Brain microvascular endothelial cell (primary cell): ENCODE data around the gene CHIT1.

ENCODE experiments used
- DNase-seq: peaks from one replicate; pipeline ENCODE4 v3.0.0-alpha.2; 2020
- H3K27ac ChIP-seq: fragments of 250-450 bp; sonication (Bioruptor Pico); 2 replicates; pipeline ENCODE4 v1.5.1; 2020; ENCODE audit warnings: mild to moderate bottlenecking, moderate library complexity
- H3K27me3 ChIP-seq: fragments of 250-450 bp; sonication (Bioruptor Pico); replicated peaks from 2 replicates; pipeline ENCODE4 v1.5.1; 2020; ENCODE audit warnings: mild to moderate bottlenecking
- H3K36me3 ChIP-seq: fragments of 250-450 bp; sonication (Bioruptor Pico); replicated peaks from 2 replicates; pipeline ENCODE4 v1.5.1; 2020; ENCODE audit warnings: mild to moderate bottlenecking
- H3K4me3 ChIP-seq: 2 replicates; pipeline ENCODE4 v1.5.1; 2011; ENCODE audit warnings: low read depth, mild to moderate bottlenecking, control low read depth, low read length, moderate library complexity
- in situ Hi-C: cut with HindIII; loops from 2 replicates; pipeline ENCODE4 v1.10.0; 2017; ENCODE audit warnings: low sequenced_read_pairs, low pct_ligation_motif_present
- TF ChIP-seq, protein P1 (sequence below): IDR thresholded peaks from 2 replicates; pipeline ENCODE4 v1.5.1; 2011; ENCODE audit warnings: low read depth, mild to moderate bottlenecking, moderate library complexity, low read length, control low read depth, inconsistent platforms; ENCODE audit errors: missing control alignments

Gene CHIT1

DNA sequence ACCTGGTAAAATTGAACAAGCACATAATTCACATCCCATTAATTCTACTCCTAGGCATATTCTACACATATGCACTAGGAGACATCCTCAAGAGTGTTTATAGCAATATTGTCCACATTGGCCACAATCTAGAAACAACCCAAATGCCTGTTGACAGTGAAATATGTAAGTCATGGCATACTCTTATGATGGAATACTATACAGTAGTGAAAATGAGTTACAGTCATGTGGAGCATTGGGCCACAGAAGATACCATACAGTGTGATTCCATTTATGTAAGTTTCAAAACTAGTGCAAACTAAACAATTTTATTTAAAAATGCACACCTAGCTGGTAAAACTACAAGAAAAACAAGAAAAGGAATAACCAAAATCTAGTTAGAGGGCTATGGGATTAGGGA is 19.1 kb downstream of the CHIT1 start:
- Histone ChIP-seq H3K27me3 (peaks cover 2% of the 10 kb centered on the region), H3K4me3 (no peak overlapping the region), H3K27ac (no peak overlapping the region), H3K36me3 (no peaks in the 10 kb centered on the region)
- in situ Hi-C loops, result no loop called here
- TF ChIP-seq, protein P1, sequence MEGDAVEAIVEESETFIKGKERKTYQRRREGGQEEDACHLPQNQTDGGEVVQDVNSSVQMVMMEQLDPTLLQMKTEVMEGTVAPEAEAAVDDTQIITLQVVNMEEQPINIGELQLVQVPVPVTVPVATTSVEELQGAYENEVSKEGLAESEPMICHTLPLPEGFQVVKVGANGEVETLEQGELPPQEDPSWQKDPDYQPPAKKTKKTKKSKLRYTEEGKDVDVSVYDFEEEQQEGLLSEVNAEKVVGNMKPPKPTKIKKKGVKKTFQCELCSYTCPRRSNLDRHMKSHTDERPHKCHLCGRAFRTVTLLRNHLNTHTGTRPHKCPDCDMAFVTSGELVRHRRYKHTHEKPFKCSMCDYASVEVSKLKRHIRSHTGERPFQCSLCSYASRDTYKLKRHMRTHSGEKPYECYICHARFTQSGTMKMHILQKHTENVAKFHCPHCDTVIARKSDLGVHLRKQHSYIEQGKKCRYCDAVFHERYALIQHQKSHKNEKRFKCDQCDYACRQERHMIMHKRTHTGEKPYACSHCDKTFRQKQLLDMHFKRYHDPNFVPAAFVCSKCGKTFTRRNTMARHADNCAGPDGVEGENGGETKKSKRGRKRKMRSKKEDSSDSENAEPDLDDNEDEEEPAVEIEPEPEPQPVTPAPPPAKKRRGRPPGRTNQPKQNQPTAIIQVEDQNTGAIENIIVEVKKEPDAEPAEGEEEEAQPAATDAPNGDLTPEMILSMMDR, result no peak
- no peak for DNase-seq

DNA sequence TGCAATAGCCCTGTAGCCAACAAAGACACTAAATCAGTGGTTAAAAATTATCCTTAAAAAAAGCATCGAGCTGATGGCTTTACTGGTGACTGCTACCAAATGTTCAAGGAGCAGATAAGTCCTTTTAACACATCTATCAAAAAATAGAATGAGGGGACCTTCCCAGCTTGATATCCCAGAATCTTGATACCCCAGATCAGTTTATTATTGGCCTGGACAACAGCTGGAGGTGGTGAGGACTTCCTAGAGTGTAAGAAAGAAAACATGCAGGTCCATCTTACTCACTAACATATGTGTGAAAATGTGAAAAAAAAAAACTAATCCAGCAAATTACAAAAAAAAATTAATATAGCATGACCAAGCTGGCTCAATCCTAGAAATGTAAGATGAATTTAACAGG is 21.3 kb downstream of the CHIT1 start:
- no peak overlapping the region for H3K4me3 ChIP-seq
- no peaks in the 10 kb centered on the region for H3K36me3 ChIP-seq
- in situ Hi-C loops, result no loop called here
- TF ChIP-seq, protein P1, result no peak
- no peak for DNase-seq
- no peak overlapping the region for H3K27ac ChIP-seq
- no peaks in the 10 kb centered on the region for H3K27me3 ChIP-seq

DNA sequence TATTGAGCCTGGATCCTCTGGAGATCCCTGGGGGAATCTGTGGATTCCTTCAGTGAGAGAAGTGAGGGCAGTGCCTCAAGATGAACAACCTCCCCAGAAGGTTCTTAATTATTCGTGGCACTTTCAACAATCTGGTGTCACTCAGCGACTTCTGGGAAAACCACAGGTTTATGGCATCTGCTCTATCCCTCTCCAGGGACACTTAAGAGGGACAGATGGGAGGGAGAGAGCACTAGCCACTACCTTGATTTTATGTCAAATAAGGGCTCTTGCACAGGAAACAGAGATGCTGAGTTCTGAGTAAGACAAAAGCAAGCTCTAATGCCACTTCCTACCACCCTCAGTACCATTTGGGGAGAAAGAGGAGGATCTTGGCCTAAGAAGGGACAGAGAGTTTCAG is 21.7 kb downstream of the CHIT1 start:
- H3K27ac ChIP-seq, result no peak overlapping the region
- in situ Hi-C loops, result no loop called here

DNA sequence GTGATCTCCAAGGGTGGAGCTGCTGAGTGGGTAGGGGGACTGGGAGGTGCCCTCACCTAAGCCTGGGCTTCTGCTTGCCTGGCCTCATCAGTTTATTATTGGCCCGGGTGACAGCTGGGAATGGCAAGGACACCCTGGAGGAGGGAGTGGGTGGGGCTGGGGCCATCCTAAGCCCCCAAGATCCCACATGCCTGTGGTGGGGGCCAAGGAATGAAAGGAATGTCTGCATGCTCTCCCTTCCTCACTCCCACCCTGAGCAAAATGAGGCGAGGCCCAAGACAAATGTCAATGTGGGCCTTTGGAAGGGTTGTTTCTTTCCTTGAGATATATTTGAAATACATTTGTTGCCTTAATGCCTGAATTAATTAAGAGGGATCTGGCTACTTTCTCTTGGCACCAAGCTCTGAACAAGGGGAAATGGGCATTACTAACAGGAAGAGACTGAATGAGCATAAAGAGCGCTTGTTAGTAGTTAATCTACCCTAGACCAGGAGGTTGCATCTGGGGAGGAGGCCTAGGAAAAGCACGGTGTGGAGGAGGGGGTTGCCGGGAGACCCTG is 23.3 kb downstream of the CHIT1 start:
- TF ChIP-seq, protein P1, result no peak
- H3K27me3 ChIP-seq, result no peaks in the 10 kb centered on the region
- H3K4me3 ChIP-seq, result no peak overlapping the region
- in situ Hi-C loops, result no loop called here
- H3K36me3 ChIP-seq, result no peaks in the 10 kb centered on the region
- H3K27ac ChIP-seq, result no peak overlapping the region
- no peak for DNase-seq

More for the DNA sequence above, 21.7 kb downstream of the CHIT1 start:
- TF ChIP-seq, protein P1, result no peak
- Histone ChIP-seq H3K4me3 (no peak overlapping the region), H3K36me3 (no peaks in the 10 kb centered on the region), H3K27me3 (no peaks in the 10 kb centered on the region)
- DNase-seq, result no peak

DNA sequence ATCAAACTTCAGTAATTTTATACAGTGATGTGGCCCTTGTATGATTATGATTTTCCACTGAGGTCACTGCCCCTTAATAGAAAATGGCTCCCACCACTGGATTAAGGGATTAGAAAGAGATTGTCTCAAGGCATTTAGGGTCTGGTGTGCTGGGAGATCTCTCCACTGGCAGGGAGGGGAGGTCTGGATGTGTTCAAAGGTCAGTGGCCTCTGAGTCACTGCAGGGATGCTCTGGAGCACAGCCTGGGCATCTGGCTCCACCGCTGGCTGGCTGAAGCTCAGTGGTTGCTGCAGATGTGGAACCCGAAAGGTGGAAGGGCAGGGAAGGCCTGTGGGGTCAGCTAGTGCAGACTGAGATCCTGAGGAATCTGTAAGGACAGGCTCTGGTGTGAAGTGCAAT is 24.7 kb downstream of the CHIT1 start:
- TF ChIP-seq, protein P1, result no peak
- no peaks in the 10 kb centered on the region for H3K36me3 ChIP-seq
- in situ Hi-C loops, result no loop called here
- H3K4me3 ChIP-seq, result no peak overlapping the region
- DNase-seq, result no peak
- no peaks in the 10 kb centered on the region for H3K27me3 ChIP-seq
- H3K27ac ChIP-seq, result no peak overlapping the region

DNA sequence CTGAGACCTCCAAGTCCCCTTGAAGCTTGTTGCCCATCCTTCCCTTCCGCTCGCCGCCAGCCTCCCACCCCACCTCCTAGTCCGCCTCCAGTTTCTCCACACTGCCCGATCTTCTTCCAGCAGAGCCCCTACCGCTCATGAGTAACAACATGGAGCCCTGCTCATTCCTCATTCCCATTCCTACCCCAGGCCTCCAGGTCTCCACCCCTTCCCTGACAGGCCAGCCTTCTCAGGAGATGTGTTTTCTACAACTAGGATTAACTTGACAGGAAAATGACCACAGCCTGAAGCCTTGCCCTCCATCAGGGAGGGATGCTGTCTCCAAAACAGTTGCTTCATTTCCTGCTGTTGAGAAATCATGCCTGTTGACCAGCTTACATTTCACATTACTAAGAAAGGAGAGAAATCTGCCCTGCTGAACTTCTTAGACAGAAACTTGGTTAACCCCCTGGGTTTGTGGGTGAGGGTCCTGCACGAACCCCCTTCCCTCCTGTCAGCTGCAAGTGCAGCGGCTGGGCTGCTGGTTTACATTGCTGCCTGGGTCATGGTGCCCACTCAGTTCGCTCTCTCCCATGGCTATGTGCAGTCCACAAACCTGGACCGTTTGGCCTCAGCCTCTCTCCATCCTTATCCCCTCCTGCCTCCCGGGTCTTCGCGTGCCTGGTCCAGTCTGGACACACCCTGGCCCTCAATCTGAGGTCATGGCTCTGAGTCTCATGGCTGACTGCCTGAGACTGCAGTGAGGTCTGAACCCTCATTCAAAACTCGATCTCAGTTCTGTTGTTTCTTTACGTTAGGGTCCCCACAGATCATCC is 26.8 kb downstream of the CHIT1 start:
- Histone ChIP-seq H3K27me3 (no peaks in the 10 kb centered on the region), H3K27ac (no peak overlapping the region), H3K4me3 (no peak overlapping the region), H3K36me3 (no peaks in the 10 kb centered on the region)
- TF ChIP-seq, protein P1, result no peak
- peak; percentile 9 for DNase-seq
- in situ Hi-C loops, result no loop called here
